Astrocyte of the spinal cord (primary cell): Measurements from ENCODE around the gene DSC3.
"Not testable (repeated sequence)": the region's sequence is repeated elsewhere in the genome, so short reads cannot be mapped to it uniquely, and the experiment has no call there.

ENCODE experiments used
- DNase-seq: peaks from one replicate; pipeline ENCODE4 v3.0.0; 2011; ENCODE audit warnings: low read depth, low spot score
- H3K4me3 ChIP-seq: 2 replicates; pipeline ENCODE4 v1.5.1; 2011; ENCODE audit warnings: low read depth, mild to moderate bottlenecking, low read length, moderate library complexity
- CTCF ChIP-seq: IDR thresholded peaks from 2 replicates; pipeline ENCODE4 v1.5.1; 2012; ENCODE audit warnings: low read depth, mild to moderate bottlenecking, low read length, inconsistent platforms
- in situ Hi-C: cut with HindIII; loops from 2 replicates; pipeline ENCODE4 v1.10.0; 2017; ENCODE audit warnings: low sequenced_read_pairs

The DSC3 gene

GRCh38 chr18:31043709-31044108 lies 1.2 kb upstream of the DSC3 start:
- TF ChIP-seq CTCF: no peak
- no peak for DNase-seq
- in situ Hi-C loops: no loop called here
- no peak overlapping the region for H3K4me3 ChIP-seq

GRCh38 chr18:31042084-31042405 lies 497 bp downstream of the DSC3 start:
- in situ Hi-C loops: no loop called here
- no peak for TF ChIP-seq CTCF
- peak overlapping the region; percentile 32 for H3K4me3 ChIP-seq
- DNase-seq: no peak

- in situ Hi-C loops: no loop called here
- H3K4me3 ChIP-seq: peak overlapping the region; percentile 32
- peak; percentile 31 for DNase-seq
- no peak for TF ChIP-seq CTCF
Measured at GRCh38 chr18:31041271-31042083, 1.1 kb downstream of the DSC3 start.

- in situ Hi-C loops: no loop called here
- DNase-seq: no peak
- no peak overlapping the region for H3K4me3 ChIP-seq
- TF ChIP-seq CTCF: no peak
Measured at GRCh38 chr18:31040686-31041270, 1.8 kb downstream of the DSC3 start.

GRCh38 chr18:31039426-31039825 lies 3.1 kb downstream of the DSC3 start:
- no peak for DNase-seq
- no peak overlapping the region for H3K4me3 ChIP-seq
- TF ChIP-seq CTCF: no peak
- in situ Hi-C loops: no loop called here

GRCh38 chr18:31037686-31038085 lies 4.9 kb downstream of the DSC3 start:
- H3K4me3 ChIP-seq, in situ Hi-C loops, DNase-seq: not testable (repeated sequence)

GRCh38 chr18:31034541-31034940 lies 8.0 kb downstream of the DSC3 start:
- DNase-seq: no peak
- H3K4me3 ChIP-seq: no peak overlapping the region
- no peak for TF ChIP-seq CTCF
- in situ Hi-C loops: no loop called here
